A549 (cell line): Measurements from ENCODE around the gene TUBB3.

Experiments used
- CHD2 ChIP-seq: fragments of 150-350 bp; IDR thresholded peaks from 2 replicates; pipeline ENCODE4 v1.6.1; 2014; ENCODE audit warnings: low read length; ENCODE audit not compliant: partially characterized antibody
- CHD4 ChIP-seq: fragments of 200-600 bp; sonication (generic); IDR thresholded peaks from 2 replicates; pipeline ENCODE4 v1.6.1; 2016; ENCODE audit warnings: antibody characterized with exemption, mild to moderate bottlenecking, borderline replicate concordance
- CTCF ChIP-seq: fragments of >200 bp; sonication (Bioruptor Twin); formaldehyde crosslinking; IDR thresholded peaks from 3 replicates; pipeline ENCODE4 v1.5.1; 2016
- HOXA7 ChIP-seq: fragments of 250-450 bp; sonication (Bioruptor Pico); IDR thresholded peaks from 2 replicates; pipeline ENCODE4 v1.5.0; 2020; ENCODE audit warnings: mild to moderate bottlenecking, moderate library complexity
- KDM1A ChIP-seq: fragments of 200-600 bp; sonication (generic); IDR thresholded peaks from 2 replicates; pipeline ENCODE4 v1.6.1; 2016; ENCODE audit warnings: low read depth, mild to moderate bottlenecking
- POLR2A ChIP-seq: IDR thresholded peaks from 2 replicates; pipeline ENCODE4 v1.6.1; 2012; ENCODE audit warnings: mild to moderate bottlenecking, low read length
- RARB ChIP-seq: fragments of 250-450 bp; sonication (Bioruptor Pico); IDR thresholded peaks from 2 replicates; pipeline ENCODE4 v1.8.0; 2021; ENCODE audit warnings: mild to moderate bottlenecking, moderate library complexity
- REST ChIP-seq: fragments of 200-600 bp; sonication (generic); IDR thresholded peaks from 2 replicates; pipeline ENCODE4 v1.6.1; 2016; ENCODE audit warnings: antibody characterized with exemption, mild to moderate bottlenecking, moderate library complexity
- ZC3H11A ChIP-seq: fragments of 450-650 bp; IDR thresholded peaks from 2 replicates; pipeline ENCODE4 v1.6.1; 2014; ENCODE audit warnings: antibody characterized with exemption, mild to moderate bottlenecking

- TF ChIP-seq RARB (CRISPR knock-in tag) (no peak), CTCF (no peak), REST (no peak), CHD4 (no peak), ZC3H11A (no peak), KDM1A (no peak), POLR2A (no peak), CHD2 (no peak), HOXA7 (no peak)
Measured at GRCh38 chr16:89902980-89903379, 20.2 kb upstream of the TUBB3 start.
